Dedifferentiated amniotic fluid mesenchymal stem cell (primary cell): ENCODE results near the gene G6PC3.

ENCODE experiments used
- DNase-seq: peaks from one replicate; pipeline ENCODE4 v3.0.0-alpha.2; 2016; ENCODE audit errors: extremely low spot score

The G6PC3 gene

GRCh38 chr17:44059101-44059892 is 11.2 kb upstream of the G6PC3 start:
- no peak for DNase-seq

DNA sequence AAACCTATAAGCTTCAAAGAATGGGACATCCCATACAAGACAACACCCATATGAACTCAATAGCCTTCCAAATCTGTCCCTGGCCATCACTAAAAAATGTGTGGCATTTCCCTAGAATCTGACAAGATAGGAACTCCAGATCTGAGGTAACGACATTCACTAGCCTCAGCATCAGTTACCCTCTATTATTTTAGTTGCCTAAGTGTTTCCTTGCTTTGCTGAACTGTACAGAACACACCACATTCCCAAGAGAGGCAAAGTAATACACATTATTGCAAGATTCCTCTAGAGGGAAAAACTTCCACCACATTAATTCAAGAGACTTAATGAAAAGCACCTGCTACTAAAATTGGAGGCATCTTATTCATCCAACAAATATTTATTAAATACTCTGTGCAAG is 9.1 kb upstream of the G6PC3 start:
- no peak for DNase-seq

DNA sequence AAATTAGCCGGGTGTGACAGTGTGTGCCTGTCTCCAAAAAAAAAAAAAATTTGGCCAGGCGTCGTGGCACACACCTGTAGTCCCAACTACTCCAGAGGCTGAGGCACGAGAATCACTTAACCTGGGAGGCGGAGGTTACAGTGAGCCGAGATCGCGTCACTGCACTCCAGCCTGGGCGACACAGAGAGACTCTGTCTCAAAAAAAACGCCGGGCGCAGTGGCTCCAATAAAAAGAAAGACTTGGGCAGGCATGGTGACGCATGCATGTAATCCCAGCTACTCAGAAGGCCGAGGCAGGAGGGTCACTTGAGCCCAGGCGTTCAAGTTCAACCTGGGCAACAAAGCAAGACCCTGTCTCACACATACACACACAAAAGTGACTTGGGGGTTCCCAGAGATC is 7.7 kb upstream of the G6PC3 start:
- no peak for DNase-seq

DNA sequence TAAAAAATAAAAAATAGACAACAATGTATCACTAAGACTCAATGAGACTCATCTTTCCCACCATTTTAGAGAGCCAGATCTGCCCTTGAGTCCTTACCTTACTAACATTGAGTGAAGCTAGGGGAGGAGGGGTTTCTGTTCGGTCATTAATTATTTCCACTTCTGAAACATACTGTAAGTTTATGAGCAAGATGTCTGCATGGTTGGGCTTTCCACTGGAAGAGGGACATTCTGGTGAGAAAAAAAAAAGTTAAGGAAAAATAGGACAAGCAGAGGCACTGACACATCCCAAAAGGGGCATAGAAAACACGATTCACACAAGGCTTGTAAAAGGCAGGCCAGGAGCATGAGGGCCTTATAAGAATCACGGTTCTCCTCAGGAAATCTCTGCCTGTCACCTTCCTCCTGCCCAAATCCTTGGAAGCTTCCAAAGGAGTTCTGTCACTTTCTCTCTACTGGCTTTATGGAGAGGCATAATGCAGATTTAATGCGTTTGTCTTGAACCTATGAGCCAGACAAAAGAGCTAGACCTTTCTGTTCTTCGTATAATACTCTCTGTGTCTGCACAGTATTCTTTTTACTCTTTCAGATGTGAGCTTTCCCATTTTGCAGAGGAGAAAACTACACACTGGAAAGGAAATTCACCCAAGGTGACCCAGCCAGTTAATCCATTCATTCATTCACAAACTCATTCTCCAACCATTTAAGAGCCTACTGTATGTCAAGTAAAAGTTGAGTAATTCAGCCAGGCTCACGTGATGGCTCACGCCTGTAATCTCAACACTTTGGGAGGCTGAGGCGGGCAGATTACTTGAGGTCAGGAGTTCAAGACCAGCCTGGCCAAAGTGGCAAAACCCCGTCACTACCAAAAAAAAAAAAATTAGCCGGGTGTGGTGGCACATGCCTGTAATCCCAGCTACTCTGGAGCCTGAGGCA is 6.6 kb upstream of the G6PC3 start:
- DNase-seq = no peak

GRCh38 chr17:44065668-44066203 is 4.8 kb upstream of the G6PC3 start:
- DNase-seq = no peak

DNA sequence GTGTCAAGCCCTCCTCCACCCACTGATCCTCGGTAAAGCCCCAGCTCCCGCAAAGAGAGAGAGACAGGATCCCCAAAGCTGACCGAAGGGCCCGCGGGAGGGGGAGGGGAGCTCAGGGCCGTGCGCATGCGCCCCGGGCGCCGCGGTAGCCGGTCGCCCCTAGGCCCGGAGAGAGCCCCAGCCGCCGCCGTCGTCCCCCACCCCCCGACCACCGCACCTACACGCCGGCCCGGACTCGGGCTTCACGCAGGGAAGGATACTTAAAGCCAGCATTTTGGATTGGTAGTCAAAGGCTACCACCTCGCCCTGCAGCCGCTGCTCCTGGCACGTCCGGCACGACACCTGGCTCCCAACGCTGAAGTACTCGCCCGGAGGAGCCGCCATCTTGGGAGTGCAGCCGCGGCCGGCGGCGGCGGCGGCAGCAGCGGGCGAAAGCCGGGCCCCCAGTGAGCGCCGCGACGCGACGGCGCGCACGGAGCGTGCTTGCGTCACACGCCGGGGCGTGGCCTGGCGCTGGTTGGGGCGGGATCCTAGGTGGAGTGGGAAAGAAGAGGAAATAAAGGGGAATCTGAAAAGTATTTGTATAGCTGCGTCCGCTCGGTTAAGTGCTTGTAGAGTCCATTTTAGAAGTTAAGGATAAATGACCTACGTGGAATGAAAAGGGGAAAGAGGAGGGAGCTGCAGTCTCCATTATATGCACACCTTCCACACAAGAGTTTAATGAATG is 4.2 kb upstream of the G6PC3 start, which contains the start of gene LSM12:
TSS of gene LSM12 (minus strand) at position 468 of the 727 bp plus-strand sequence. CDS start at position 384, 84 bp downstream.
- DNase-seq = peak; percentile 79

DNA sequence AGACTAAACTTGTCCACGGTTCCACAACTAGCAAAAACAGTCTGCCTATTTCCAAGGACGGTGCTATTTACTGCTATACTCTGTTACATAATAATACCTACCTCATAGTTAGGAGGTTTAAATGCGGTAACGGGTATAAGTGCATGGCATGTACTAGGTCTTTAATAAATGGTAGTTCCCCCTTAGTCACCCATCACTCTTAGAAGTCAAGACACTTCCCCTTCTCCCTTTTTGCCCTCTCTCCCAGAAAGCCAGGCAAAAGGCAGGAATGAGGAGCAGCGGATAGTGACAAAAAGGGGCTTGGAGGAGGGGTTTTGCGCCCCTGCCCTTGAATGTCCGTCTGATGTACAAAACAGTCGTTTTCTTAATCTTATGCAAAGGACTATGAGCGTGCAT is 3.0 kb upstream of the G6PC3 start:
- no peak for DNase-seq

- no peak for DNase-seq
Measured at GRCh38 chr17:44069974-44070454, 521 bp upstream of the G6PC3 start.

DNA sequence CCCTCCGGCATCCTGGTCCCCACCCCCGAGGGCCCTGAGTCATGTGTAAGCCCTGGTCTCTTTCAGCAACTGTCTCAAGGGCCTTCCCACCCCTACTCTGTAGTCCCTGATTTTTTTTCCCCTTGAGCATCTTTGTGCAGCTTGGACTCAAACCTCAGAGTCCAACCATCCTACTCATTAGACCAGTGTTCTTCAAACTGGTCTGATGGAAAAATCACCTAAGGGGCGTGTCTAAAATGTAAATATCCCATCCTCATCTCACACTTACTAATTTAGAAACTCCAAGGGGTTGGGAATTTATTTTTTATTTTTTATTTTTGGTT is 624 bp downstream of the G6PC3 start:
- DNase-seq = no peak

GRCh38 chr17:44071772-44072171 is 1.2 kb downstream of the G6PC3 start:
- DNase-seq = no peak

GRCh38 chr17:44074231-44074910 is 3.8 kb downstream of the G6PC3 start:
- no peak for DNase-seq

GRCh38 chr17:44074911-44075285 is 4.4 kb downstream of the G6PC3 start:
- DNase-seq = no peak

GRCh38 chr17:44075598-44076293 is 5.2 kb downstream of the G6PC3 start:
- DNase-seq = no peak

DNA sequence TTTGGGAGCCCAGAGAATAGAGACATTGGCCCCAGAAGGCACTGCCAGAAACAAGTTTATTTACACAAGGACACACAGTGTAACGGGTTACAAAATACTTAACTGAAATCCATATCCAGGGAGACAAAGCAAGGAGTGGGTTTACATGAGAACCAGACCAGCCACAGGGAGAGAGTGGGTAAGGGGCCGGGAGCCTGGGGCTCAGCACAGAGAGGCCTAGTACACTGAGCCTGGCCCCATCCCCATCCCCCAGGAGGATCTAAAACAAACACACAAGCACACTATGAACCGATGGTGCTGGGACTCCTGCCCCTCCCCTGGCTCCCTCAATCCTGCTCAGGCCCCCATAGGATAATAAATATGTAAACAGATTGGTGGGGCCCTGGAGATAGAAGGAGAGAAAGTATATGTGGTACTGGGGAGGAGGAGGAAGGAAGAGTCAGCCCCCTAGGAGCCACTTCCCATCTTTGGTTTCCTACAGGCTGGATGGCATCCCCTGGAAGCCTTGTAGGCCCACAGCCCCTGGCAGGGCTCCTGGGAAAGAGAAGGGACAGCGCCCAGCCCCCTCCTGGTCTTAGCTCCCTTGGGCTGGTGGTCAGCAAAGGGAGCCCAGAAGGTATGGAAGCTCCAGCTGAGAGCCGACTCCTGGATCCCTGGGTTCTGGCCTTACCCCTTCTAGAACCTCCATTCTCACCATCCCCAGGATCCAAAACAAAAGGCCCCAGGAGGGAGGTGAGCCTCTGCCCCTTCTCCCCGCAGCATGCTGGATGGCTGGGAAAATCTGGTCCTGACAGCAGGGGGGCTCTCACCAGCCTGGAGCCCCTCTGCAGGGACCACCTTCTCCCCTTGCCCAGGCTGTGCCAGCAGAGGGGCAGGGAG is 6.4 kb downstream of the G6PC3 start:
- no peak for DNase-seq

DNA sequence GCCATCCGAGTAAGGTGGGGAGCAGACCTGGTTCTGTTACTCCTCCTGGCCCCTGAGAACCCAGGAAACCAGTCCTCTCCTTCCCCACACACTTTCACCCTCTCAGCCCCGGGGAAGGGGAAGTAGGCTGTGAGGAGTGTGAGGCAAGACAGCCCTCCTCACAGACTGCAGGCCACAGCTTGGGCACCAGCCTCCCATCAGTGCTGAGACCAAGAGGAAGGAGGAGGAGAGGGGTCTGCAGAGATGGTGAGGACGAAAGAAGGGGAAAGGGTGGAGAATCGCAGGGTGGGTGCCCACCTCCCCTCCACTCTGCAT is 7.0 kb downstream of the G6PC3 start:
- no peak for DNase-seq

- no peak for DNase-seq
Measured at GRCh38 chr17:44078412-44078811, 7.9 kb downstream of the G6PC3 start.

DNA sequence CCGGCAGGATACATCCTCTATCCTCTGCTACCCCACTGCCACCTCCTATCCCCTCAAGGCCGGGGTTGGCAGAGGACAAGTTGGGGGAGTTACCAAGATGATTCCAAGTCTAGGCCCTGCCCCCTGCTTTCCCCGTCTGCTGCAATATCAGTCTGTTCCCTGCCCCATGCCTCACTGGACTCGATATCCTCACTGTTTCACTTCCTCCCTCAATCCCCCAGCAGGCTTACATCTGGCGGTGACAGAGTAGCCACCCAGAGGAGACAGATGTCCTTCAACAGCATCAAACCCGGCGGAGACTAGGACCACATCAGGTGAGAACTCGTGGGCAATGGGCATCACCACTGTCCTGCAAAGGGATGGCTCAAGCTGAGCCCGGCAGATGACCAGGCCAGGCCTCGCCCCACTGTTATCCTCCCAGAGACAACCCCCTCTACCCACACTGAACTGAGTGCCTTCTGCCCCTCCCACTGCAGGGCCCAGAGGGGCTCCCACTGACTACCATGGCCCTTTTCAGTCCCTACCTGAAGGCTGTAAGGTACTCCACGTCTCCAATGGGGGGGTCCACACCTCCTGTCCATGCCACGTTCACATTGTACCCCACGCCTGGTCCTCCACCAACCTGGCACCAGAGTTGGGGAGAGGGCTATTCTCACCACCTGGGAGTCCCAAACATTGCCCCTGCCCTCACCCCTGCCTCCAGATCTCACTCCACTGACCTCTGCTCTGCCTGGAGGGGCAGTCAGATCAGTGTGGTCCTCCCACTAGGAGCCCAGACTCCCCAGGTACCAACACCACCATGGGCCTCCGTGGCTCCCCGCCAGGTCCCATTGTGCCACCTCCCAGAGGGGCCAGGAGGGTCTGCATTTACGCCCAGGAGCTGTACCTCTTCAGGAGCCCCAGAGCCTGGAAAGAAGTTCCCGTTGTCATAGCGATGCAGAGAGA is 9.6 kb downstream of the G6PC3 start:
- DNase-seq = no peak

GRCh38 chr17:44081681-44082080 is 11.1 kb downstream of the G6PC3 start:
- no peak for DNase-seq
